GM19463 (cell line): ENCODE results near the gene HRCT1.
"Not testable (repeated sequence)": the region's sequence is repeated elsewhere in the genome, so short reads cannot be mapped to it uniquely, and the experiment has no call there.

Experiments
- ATAC-seq: cut with Tn5 transposase; IDR thresholded peaks from one replicate; pipeline ENCODE4 v1.9.1; 2021; ENCODE audit warnings: mild to moderate bottlenecking, moderate library complexity; ENCODE audit not compliant: unreplicated experiment

HRCT1 gene

DNA sequence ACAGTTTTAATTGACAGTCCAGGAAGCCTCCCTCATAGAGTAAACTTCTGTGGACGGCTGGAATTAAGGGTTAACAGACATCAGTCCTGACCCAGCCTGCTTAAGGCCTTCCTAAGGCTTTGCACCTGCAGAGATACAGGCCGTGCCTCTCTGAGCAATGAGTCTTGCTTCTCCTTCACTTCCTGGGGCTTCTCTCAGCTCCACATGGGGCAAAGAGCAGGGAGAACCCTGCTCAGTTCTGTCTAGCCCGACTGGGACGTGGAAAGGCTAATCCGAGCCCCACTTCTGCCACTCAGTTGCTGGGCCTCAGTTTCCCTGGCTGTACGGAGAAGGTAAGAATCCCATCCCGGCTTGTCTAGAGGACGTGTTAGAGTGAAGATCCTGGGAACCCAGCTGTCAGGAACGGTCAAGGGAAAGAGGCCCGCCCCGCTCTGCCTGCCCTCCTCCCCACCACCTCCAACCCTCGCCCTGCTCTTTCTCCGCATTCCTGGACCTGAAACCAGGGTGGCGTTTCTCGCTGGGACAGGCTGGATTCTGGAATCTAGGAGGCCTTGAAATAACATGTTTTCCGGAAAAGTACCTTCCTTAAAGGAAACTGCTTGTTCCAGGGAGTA lies 9.8 kb downstream of the HRCT1 start:
- no peak for ATAC-seq

DNA sequence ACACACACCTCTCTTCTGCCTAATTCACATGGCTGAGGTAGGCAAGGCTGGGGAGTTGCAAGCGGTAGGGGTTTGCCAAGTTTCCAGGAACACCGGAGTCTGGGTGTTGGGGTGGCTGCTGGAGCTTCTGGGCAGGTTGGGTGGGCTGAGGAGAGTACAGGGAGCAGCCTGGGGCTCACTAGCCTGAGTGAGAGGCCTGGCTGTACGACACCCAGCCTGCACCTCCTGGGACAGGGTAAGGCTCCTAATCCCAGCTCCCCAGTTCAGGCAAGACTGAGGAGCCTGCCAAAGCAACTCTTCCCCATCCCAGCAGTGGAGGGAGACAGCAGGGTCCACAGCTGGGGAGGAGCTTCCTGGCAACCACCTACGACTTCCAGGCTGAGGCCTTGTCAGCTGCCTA lies 11.3 kb downstream of the HRCT1 start:
- ATAC-seq, result no peak

DNA sequence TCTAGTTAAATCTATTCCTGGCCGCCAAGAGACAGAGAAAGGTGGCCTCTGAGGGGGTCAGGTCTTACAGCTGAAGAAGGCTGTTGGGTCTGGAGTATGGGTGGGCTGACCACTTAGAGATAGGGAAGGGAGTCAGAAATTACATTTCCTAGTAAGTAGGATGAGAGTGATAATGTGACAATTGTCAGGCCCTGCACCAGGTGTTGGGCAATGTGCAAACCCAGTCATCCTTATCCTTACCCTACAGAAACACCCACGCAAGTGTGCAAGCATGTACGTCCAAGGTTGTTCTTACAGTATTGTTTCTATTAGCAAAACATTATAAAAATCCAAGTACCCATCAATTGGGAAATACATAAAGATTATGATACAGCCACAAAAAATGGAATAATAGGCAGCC lies 12.8 kb downstream of the HRCT1 start:
- ATAC-seq, result no peak

DNA sequence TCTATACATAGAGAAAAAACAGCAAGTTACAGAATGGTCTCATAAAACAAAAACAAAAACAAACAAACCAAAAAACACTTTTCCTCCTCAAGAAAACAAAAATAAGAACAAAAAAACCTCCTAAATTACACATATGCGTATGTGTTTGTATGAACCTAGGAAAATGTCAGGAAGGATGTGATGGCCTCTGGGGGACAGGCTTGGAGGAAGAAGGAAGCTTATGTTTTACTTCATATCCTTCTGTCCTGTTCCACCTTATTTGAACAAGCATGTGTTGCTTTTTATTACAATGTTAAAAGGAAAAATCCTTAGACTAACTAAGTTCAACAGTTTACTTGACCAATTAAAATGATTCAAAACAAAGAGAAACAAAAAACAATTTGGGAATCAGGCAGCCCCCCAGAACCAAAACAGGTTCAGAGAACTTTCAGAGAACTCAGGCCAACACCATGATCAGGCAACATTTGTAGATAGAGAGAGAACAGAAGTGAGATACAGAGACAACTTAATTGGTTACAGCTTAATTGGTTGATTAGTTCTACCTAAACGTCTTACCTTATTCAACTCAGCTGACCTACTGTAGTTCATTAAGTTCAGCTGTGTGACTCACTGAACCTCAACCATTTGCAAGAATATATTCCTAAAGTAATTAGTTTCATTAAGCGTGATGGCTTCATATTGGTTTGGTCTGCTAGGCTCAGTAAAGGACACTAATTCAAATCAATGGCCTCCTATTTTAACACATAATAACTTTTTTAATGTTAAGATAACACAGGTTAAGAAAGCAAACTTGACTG lies 13.4 kb downstream of the HRCT1 start:
- ATAC-seq, result no peak

DNA sequence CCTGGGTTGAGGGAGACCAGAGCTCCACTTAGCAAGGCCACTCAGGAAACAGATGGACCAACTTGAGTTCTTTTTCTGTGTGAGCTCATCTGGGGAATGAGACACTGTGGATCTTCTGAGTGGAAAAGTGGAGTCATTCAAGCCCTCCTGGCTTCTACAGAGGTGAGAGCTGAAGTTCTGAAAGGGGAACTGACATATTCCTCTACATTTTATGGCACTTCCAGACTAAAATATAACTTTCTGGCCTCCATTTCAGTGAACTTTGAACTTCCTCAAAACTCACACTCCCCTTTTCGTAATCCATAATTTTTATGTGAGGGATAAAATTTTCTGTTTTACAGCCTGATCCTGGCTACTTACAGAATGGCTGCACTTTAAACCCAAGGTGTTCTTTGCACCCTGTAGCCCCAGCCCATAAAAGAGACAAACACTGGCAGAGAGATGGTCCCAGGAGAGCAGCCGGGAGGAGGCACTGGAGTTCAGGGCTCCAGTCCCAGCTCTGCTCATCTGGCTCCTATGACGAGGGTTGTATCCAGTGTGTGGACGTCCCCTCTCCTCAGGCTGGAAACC lies 14.1 kb downstream of the HRCT1 start:
- no peak for ATAC-seq

DNA sequence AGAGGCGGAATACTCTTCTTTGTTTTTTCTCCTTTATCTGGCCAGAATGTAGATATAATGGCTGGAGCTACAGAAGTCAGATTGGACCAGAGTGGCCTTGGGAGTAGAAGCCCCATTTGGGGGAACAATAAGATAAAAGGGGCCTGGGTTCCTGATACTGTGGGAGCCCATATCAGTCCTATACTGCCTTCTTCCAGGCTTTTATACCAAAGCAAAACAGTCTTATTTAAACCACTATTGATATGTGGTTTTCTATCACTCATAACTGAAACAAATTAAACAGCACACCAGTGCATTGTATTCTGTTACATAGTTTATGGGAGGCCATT lies 17.6 kb downstream of the HRCT1 start:
- ATAC-seq, result no peak

DNA sequence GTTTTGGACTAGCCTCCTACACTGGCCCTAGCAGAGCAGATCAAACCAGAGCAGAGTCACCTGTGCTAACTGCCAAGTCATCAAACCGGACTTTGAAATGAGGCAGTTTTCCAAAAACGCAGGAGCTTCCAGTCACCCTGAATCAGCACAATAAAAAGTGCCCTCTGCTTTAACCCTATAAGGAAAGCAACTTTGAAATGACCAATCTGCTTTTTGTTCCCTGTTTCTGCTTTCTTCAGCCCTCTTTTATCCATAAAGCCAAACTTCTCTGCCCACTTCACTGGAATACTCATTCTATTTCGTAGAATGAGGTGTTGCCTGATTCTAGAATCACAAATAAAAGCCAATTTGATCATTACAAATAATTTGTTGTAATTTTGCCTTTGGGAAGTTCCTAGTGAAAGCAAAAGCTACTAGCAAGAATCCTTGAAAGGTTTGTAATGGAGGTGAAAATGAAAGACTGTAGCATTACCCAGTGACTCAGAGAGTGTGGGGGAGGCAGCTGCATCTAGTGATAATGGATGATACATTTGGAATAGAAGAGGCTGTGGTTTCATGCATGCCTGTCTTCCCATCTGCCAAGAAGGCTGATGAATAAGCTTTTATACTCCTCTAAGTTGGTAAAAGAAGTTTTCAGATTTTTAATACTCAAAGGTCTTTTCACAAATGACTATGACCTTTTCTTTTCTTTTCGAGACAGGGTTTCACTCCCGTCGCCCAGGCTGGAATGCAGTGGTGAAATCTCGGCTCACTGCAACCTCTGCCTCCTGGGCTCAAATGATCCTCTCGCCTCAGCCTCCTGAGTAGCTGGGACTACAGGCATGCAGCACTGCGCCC lies 18.1 kb downstream of the HRCT1 start:
- no peak for ATAC-seq

DNA sequence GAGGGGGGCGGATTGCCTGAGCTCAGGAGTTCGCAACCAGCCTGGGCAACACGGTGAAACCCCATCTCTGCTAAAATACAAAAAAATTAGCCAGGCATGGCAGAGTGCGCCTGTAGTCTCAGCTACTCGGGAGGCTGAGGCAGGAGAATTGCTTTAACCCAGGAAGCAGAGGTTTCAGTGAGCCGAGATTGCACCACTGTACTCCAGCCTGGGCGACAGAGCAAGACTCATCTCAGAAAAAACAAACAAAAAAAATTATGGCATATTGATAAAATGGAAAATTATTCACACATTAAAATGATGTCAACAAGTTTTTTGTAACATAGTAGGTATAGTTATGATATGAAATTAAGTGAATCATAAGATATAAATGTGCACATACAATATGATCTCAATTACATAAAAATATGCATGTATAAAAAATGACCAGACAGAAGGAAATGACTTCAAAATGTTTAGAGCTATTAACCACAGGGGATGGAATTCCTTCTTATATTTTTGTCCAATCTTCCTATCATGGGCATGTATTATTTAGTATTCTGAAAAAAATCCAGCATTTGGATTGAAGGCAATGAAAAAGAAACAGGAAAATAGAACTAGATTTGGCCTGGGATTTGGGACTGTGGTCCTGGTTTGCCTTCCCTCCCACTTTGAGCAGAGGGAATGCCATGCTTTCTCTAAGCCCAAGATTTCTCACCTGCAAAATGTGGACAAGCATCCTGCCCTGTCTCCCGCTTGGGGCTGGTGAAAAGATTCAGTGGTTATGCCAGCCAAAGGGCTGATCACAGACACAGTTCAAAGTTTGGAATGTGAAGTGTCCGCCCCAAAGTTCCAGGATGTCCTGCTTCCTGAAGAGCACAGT lies 22.8 kb downstream of the HRCT1 start:
- ATAC-seq, result no peak

DNA sequence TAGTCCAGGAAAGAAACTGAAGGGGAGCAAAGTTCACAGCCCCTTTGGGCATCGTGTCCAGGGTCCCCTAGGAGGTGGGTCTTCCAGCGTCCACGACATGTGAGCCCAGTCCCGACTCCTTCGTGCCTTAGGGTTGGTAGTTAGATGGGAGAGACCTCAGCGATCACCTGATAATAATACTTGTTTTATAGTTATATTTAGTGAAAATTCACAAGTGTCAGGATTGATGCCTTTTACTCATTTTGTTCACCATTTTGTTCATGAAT lies 23.4 kb downstream of the HRCT1 start:
- no peak for ATAC-seq

DNA sequence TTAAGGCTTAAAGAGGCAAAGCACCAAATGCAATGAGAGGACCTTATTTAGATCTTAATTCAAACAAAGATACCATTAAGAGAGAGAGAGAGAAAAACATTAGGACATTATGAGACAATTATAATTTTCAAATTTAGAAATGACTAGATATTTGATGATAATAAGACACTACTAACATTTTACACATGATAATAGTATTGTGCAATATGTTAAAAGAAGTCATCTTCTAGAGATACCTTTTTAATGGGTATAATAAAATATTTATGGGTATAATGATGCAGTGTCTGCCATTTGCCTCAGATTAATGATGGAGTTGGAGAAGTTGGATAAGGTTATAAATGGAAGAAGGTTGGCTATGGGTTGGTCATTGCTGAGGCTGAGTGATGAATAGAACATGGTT lies 24.5 kb downstream of the HRCT1 start:
- no peak for ATAC-seq

DNA sequence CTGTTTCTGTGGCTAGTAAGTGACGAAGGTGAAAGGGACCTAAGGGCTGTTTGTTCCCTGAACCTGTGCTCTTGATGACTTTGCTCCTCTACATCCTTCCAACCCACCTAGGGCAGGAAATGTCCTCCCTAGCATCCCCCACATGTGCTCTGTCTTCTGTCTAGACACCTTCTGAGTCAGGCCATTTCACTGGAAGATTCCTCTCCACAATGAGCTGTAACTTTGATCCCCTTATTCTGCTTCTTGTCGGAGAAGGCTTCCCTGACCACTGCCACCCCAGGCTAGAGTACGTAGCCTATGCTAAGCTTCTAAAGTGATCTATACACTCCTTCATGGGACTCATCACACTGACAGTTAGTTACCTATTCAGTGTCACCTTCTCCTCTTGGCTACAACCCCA lies 25.0 kb downstream of the HRCT1 start:
- ATAC-seq, result no peak

DNA sequence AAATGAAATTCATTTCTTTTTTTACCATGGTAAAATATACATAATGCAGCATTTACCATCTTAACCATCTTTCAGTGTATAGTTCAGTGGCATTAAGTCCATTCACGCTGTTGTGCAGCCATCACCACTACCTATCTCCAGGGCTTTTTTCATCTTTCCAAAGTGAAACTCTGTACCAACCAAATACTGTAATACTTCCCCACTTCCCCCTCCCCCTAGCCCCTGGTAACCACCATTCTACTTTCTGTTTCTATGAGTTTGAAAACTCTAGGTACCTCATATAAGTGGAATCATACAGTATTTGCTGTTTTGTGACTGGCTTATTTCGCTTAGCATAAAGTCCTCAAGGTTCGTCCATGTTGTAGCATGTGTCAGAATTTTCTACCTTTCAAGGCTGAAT lies 26.7 kb downstream of the HRCT1 start:
- no peak for ATAC-seq

DNA sequence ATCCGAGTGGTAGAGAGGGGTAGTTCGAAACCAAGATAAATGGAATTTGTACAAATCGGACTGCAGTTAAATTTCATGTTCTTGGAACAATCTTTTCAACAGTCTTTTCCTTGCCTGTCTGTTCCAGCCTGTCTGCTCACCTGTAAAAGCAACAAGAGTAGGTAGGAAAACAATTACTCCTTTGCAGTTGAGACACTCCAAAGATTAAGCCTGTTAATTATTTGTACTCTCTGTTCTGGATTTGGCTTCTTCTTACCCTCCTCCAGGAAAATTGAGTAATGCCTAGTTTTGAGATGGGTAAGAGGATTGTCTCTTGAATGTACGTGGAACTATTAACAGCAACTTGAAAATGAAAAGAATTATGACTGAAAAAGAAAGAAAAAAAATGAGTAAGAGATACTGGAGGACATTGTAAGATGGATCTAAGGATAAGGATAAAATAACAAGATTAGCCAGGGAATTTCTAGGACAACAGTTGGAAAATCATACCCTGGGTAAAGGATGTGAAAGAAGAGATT lies 27.6 kb downstream of the HRCT1 start:
- ATAC-seq, result no peak

DNA sequence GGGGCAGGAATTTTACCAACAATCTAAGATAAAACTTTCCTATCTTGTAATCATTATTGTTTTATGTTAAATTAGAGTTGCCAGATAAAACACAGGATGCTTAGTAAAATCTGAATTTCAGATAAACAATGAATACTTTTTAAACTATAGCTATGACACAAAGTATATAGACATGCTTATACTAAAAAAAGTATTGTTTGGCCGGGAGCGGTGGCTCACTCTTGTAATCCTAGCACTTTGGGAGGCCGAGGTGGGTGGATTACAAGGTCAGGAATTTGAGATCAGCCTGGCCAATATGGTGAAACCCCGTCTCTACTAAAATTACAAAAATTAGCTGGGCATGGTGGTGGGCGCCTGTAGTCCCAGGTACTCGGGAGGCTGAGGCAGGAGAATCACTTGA lies 28.1 kb downstream of the HRCT1 start:
- ATAC-seq, result not testable (repeated sequence)

DNA sequence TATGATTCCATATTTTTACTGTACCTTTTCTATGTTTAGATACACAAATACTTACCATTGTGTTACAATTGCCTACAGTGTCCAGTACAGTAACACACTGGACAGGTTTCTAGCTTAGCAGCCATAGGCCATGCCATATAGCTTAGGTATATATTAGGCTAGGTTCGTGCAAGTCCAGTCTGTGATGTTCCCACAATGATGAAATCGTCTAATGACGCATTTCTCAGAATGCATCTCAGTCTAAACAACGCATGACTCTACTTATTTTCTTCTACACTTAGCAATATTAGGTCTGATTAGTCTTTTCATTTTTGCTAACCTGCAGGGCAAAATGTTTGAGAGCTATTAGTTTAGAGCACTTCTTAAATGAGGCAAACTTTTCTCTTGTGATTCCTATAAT lies 29.3 kb downstream of the HRCT1 start:
- ATAC-seq, result no peak

DNA sequence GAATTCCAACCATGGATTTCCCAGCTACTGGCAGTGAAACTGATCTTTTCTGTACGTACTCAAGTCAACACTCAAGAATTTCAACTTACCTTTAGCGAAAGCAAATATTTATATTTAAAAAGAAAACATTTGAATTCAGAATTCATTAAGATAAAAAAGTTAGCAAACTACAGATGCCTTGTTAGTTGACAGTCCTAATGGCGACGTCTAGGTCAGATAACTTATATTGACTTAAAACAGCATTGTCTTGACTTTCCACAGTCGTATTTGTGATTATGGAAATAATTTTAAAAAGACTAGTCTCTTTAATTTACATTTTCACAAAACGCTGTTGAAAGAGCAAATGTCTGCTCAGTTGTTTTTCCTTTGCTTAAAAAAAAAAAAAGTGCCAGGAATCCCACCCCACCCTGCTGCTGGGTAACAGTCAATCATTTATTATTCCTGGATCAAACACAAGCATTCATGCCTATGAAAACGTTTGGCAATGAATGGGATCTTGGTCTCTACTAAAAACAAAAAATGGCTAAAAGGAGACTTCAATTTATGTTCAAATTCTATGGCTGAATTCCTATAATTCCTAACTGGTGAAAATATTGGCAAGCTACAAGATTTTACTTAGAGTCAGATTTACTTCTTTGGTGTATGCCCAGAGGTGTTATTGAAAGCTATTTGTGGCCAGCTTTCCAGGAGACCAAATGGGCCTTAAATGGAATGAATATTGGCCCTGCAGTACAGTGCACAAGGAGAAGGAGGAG lies 29.9 kb downstream of the HRCT1 start:
- no peak for ATAC-seq

DNA sequence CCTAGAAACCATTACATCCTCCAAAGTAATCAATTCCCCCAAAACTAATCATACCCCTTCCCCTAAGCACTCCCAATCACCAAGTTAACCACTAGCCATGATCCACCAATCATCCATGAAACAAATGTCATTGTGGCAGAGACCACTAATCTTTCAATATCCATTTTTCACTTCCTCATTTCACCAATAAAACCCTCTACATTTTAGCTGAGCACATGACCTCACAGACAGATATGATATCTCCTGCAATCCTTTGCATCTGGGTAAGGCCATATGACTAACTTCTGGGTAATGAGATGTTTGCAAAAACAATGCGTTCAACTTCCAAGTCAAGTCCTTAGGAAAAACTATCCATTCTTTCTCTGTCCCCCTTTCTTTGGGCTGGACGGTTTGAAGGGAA lies 31.2 kb downstream of the HRCT1 start:
- ATAC-seq, result no peak

DNA sequence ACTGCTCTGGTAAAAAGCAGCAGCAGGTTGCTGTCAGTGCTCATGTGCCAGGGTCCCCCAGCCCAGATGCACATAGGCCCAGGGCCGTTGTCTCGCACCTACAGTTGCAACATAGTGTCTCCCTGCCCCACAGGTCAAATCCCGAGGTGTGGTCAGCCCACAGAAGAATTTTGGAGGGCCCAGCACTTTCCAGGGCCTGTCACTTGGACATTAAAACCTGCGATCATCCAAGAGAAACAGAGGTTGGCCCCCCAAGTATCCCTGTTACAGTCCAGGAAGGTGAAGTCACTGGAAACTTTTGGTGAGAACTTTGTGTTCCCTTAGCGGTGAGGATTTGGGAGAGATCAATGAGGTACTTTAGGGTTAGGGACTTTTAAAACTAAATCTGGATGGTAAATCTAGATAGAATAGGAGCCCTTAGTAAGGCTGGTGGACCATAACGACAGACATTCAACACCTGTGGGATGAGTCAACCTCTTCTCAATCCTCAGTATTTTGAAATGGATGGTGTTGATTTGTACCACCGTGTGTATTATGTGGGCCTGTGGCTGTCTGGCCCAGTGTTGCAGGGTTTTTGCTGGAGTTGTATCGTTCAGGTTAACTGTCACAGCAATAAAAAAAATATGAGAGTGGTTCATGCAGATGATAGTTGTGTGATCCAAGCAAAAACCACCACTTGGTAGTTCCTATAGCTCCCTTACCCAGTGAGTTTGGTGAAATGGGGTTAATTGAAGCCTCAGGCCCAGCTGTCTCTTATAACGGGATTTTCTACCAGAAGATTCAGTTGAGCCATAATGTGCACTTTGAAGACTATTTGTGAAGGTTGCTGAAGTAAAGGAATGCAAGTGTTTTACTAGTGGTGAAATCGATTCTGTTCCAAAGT lies 32.7 kb downstream of the HRCT1 start:
- ATAC-seq, result no peak

DNA sequence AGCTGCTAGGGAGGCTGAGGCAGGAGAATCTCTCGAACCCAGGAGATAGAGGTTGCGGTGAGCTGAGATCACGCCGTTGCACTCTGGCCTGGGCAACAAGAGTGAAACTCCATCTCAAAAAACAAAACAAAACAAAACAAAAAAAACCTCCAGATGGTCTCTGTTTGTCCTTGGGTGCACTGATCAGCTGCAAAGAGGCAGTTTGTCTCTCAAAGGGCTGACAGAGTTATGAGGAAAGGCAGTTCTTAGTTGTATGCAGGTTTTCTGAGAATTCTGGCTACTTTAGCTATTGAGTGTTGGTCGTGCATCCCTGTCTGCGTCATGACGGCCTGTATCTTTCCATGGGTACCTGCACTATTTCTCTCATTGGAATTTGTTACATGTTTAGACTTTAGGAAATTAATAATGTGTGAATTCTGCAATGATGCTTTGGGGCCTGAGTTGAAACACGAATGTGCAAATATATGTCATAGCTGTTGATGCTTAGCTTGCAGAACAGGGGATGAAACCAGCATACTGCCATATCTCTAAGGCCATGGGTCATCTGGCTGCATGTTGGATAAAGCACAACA lies 33.8 kb downstream of the HRCT1 start:
- ATAC-seq, result no peak
